Measurements from ENCODE around the gene FKBP4.
A peak's percentile ranks its signal among the peaks of the same experiment; 100 is the strongest.

FKBP4 gene

GRCh38 chr12:2783936-2784600, 10.7 kb upstream of the FKBP4 start:
- DNase-seq, result peak; percentile 36 to 49

- no peak for DNase-seq
These were observed 9.8 kb upstream of the FKBP4 start for GRCh38 chr12:2785017-2785416.

GRCh38 chr12:2791089-2791488, 3.7 kb upstream of the FKBP4 start:
- no peak for DNase-seq

GRCh38 chr12:2792671-2793500, 1.9 kb upstream of the FKBP4 start:
- DNase-seq, result no peak

GRCh38 chr12:2793561-2793960, 1.2 kb upstream of the FKBP4 start:
- no peak for DNase-seq

- DNase-seq, result no peak
These were observed 507 bp upstream of the FKBP4 start for GRCh38 chr12:2794191-2794735.

- DNase-seq, result peak; percentile 69 to 72
These were observed 769 bp downstream of the FKBP4 start for GRCh38 chr12:2795291-2796186.

- DNase-seq, result no peak
These were observed 1.5 kb downstream of the FKBP4 start for GRCh38 chr12:2796187-2796666.

GRCh38 chr12:2797721-2798418, 3.1 kb downstream of the FKBP4 start:
- DNase-seq, result no peak

- DNase-seq, result no peak
These were observed 5.3 kb downstream of the FKBP4 start for GRCh38 chr12:2800046-2800570.

GRCh38 chr12:2801044-2801783, 6.4 kb downstream of the FKBP4 start:
- DNase-seq, result no peak

GRCh38 chr12:2803635-2804392, 9.0 kb downstream of the FKBP4 start:
- DNase-seq, result no peak

GRCh38 chr12:2804393-2805142, 9.8 kb downstream of the FKBP4 start:
- DNase-seq, result no peak

GRCh38 chr12:2805143-2805520, 10.4 kb downstream of the FKBP4 start:
- DNase-seq, result no peak

- no peak for DNase-seq
These were observed 11.9 kb downstream of the FKBP4 start for GRCh38 chr12:2806700-2807099.

GRCh38 chr12:2811801-2812200, 17.0 kb downstream of the FKBP4 start:
- no peak for DNase-seq

- peak; percentile 96 to 97 for DNase-seq
These were observed 17.8 kb downstream of the FKBP4 start, which contains the start of gene ITFG2 for GRCh38 chr12:2812290-2813213. Gene ITFG2, plus strand, starts transcription at chr12:2812668. Its CDS starts 93 bp downstream, at chr12:2812761.

Measured in CD4-positive, alpha-beta T cell treated with Interleukin-1 beta for 1 hour (primary cell).